Pancreas (tissue), 10 donors: Measurements from ENCODE around the gene RSL24D1. TPM values are rescaled to one million over a fixed set of nuclear protein-coding genes. Genes with fewer than 3 reads are reported as not detected.

Experiments used
- ATAC-seq, 4 donors: fragments of 200-7000 bp; cut with Tn5 transposase; one replicate each; pipeline versions ENCODE4 v1.8.0 to v1.9.1; 2020; ENCODE audit warnings: mild to moderate bottlenecking in 4 of 4, moderate library complexity in 4 of 4
- DNase-seq, 6 donors: peaks; one replicate each; pipeline ENCODE4 v3.0.0-alpha.2; 2020
- FAIRE-seq: peaks from 2 replicates; lab custom pipeline; 2012; peaks lifted over from hg19 to GRCh38; lab: Jason Lieb, UNC
- H3K27ac ChIP-seq, 4 donors: fragments of 200-600 bp; sonication (generic); 1 replicate in 3 of 4; 2 replicates in 1 of 4; pipeline versions ENCODE4 v1.5.0 to v1.8.0; 2020
- H3K27me3 ChIP-seq, 4 donors: fragments of 200-600 bp; one replicate each; pipeline ENCODE4 v1.8.0; 2021
- H3K36me3 ChIP-seq, 3 donors: fragments of 200-600 bp; sonication (generic) in 1 of 3; one replicate each; pipeline versions ENCODE4 v1.5.0 to v1.8.0; 2020 to 2021
- H3K4me1 ChIP-seq, 3 donors: fragments of 200-600 bp; one replicate each; pipeline ENCODE4 v1.8.0; 2021
- H3K4me3 ChIP-seq, 4 donors: fragments of 200-600 bp; sonication (generic) in 2 of 4; one replicate each; pipeline versions ENCODE4 v1.5.0 to v1.8.0; 2020 to 2021
- H3K9me3 ChIP-seq, 4 donors: fragments of 200-600 bp; one replicate each; pipeline ENCODE4 v1.8.0; 2021
- CTCF ChIP-seq, 4 donors: fragments of 200-600 bp; sonication (generic) in 3 of 4; IDR thresholded peaks; one replicate each; pipeline versions ENCODE4 v1.5.0 to v1.8.0; 2021; ENCODE audit warnings: antibody characterized with exemption in 4 of 4
- WGBS, 2 donors: extraction: QIAGEN DNeasy Blood & Tissue Kit; methylation state at CpG; one replicate each; pipeline ENCODE4 v1.1.7; 2013; 5-methylcytosine and 5-hydroxymethylcytosine counted together
- intact Hi-C, 3 donors: fragments of 100-400 bp; cut with DNase I; formaldehyde crosslinking; loops; one replicate each; pipeline versions ENCODE4 v1.11.1 to v1.14.2; 2022
- polyA plus RNA-seq, 2 donors: library from polyadenylated mRNA; stranded (reverse); fragments of 200-250 nt; gene quantifications; one replicate each; pipeline ENCODE4 v1.2.3, GENCODE V29; 2013
- total RNA-seq, 6 donors: library from RNA; stranded (reverse); fragmentation: NEBNext Ultra II Directional in 4 of 6; extraction: Animal tissue kit (Norgen Biotek cat#: 25700) in 4 of 6; gene quantifications; one replicate each; pipeline versions ENCODE4 v1.2.1 to v1.2.4, GENCODE V29; 2021 to 2023
- donor health status: healthy with polysubstance abuse.
- donor health status: DM: no; HTN: no; CAD: no; lungs with moderate emphysema.
- donor health status: DM: no; HTN: no; CAD: no.
- donor health status: control.
- donor health status: control.
- donor health status: Bipolar disorder and iron deficiency.
- donor health status: DM: yes; HTN: yes; CAD: no.
- donor health status: DM: no; HTN: no; CAD: no.
- donor health status: DM: no; HTN: no; CAD: no.
- donor health status: DM: yes; HTN: yes; CAD: no.

RSL24D1 gene
- total and polyA plus RNA-seq, 8 donors = 30.7 to 67.0 (median 37.7) TPM

GRCh38 chr15:55186331-55186730, 10.4 kb downstream of the RSL24D1 start:
- no peaks in the 10 kb centered on the region for H3K27me3 ChIP-seq
- H3K4me3 ChIP-seq = no peak overlapping the region
- H3K36me3 ChIP-seq = peaks cover 0 to 48% (median 0%) of the 10 kb centered on the region in 3 donors
- no peak for ATAC-seq
- no peak overlapping the region for H3K27ac ChIP-seq
- no peak for TF ChIP-seq CTCF (IDR thresholded peaks at IDR 0.05)
- no peaks in the 10 kb centered on the region for H3K9me3 ChIP-seq
- H3K4me1 ChIP-seq = no peaks in the 10 kb centered on the region
- no peak for DNase-seq
- FAIRE-seq = no peak
- WGBS, 2 donors = 34 to 58% methylated on average over 1 of the region's 1 CpG
- intact Hi-C loops = no loop called here

GRCh38 chr15:55183679-55184078, 13.1 kb downstream of the RSL24D1 start:
- FAIRE-seq = no peak
- intact Hi-C loops = no loop called here
- Histone ChIP-seq H3K4me3 (no peak overlapping the region), H3K27me3 (no peaks in the 10 kb centered on the region), H3K4me1 (no peaks in the 10 kb centered on the region), H3K27ac (no peak overlapping the region), H3K9me3 (no peaks in the 10 kb centered on the region), H3K36me3 (peaks cover 0 to 32% (median 0%) of the 10 kb centered on the region in 3 donors)
- no peak for TF ChIP-seq CTCF (IDR thresholded peaks at IDR 0.05)
- 63 to 69% methylated on average over 2 of the region's 2 CpGs for WGBS, 2 donors
- DNase-seq = no peak
- no peak for ATAC-seq

GRCh38 chr15:55179141-55179540, 17.6 kb downstream of the RSL24D1 start:
- Histone ChIP-seq H3K27me3 (no peaks in the 10 kb centered on the region), H3K9me3 (no peaks in the 10 kb centered on the region), H3K4me1 (no peaks in the 10 kb centered on the region), H3K27ac (no peak overlapping the region), H3K36me3 (peaks cover 0 to 28% (median 0%) of the 10 kb centered on the region in 3 donors), H3K4me3 (no peak overlapping the region)
- no peak for TF ChIP-seq CTCF (IDR thresholded peaks at IDR 0.05)
- ATAC-seq = no peak
- DNase-seq = no peak
- intact Hi-C loops = no loop called here
- FAIRE-seq = no peak

- H3K27me3 ChIP-seq = no peaks in the 10 kb centered on the region
- H3K27ac ChIP-seq = no peak overlapping the region
- TF ChIP-seq CTCF (IDR thresholded peaks at IDR 0.05) = no peak
- H3K36me3 ChIP-seq = no peaks in the 10 kb centered on the region
- ATAC-seq = no peak
- intact Hi-C loops = no loop called here
- WGBS, 2 donors = 39 to 46% methylated on average over 4 of the region's 4 CpGs
- H3K4me3 ChIP-seq = no peak overlapping the region
- no peaks in the 10 kb centered on the region for H3K9me3 ChIP-seq
- H3K4me1 ChIP-seq = no peaks in the 10 kb centered on the region
- FAIRE-seq = no peak
- DNase-seq = no peak
Measured at GRCh38 chr15:55170361-55170760, 26.4 kb downstream of the RSL24D1 start.

- Histone ChIP-seq H3K4me1 (no peaks in the 10 kb centered on the region), H3K4me3 (no peak overlapping the region), H3K27me3 (no peaks in the 10 kb centered on the region), H3K27ac (no peak overlapping the region), H3K9me3 (no peaks in the 10 kb centered on the region), H3K36me3 (no peaks in the 10 kb centered on the region)
- DNase-seq (peak; percentile 23 to 79 (median 49)), ATAC-seq (peak; percentile 21 to 85 (median 76)), FAIRE-seq (no peak)
- 65 to 68% methylated on average over 11 of the region's 11 CpGs for WGBS, 2 donors
- intact Hi-C loops = no loop called here
- TF ChIP-seq CTCF (IDR thresholded peaks at IDR 0.05) = peak; percentile 41 to 70 (median 56)
Measured at GRCh38 chr15:55168350-55168974, 28.3 kb downstream of the RSL24D1 start.
